RCC 7860 (cell line): ENCODE measurements around the gene SMC1A.

Source experiments
- DNase-seq: peaks from one replicate; pipeline ENCODE4 v3.0.0-alpha.2; 2015; ENCODE audit warnings: low spot score
- FAIRE-seq: peaks from 2 replicates; lab custom pipeline; 2012; peaks lifted over from hg19 to GRCh38; lab: Jason Lieb, UNC

Gene SMC1A

GRCh38 chrX:53356186-53356585, 66.3 kb downstream of the SMC1A start:
- DNase-seq (no peak), FAIRE-seq (no peak)

- DNase-seq: no peak
- no peak for FAIRE-seq
These were observed 67.8 kb downstream of the SMC1A start for GRCh38 chrX:53354669-53355068.

- FAIRE-seq: no peak
- no peak for DNase-seq
These were observed 74.5 kb downstream of the SMC1A start for GRCh38 chrX:53347948-53348347.

- FAIRE-seq: no peak
- DNase-seq: no peak
These were observed 81.4 kb downstream of the SMC1A start for GRCh38 chrX:53340852-53341645.

GRCh38 chrX:53337101-53337500, 85.4 kb downstream of the SMC1A start:
- FAIRE-seq (no peak), DNase-seq (no peak)

- FAIRE-seq (no peak), DNase-seq (no peak)
These were observed 88.6 kb downstream of the SMC1A start for GRCh38 chrX:53333853-53334252.

GRCh38 chrX:53332204-53332603, 90.2 kb downstream of the SMC1A start:
- DNase-seq (no peak), FAIRE-seq (no peak)

GRCh38 chrX:53330331-53330730, 92.1 kb downstream of the SMC1A start:
- FAIRE-seq (no peak), DNase-seq (no peak)

- FAIRE-seq: no peak
- no peak for DNase-seq
These were observed 97.7 kb downstream of the SMC1A start for GRCh38 chrX:53324803-53325202.
